NCI-H345 treated with DMSO at 0.1 percent for 48 hours (cell line): ENCODE results near the gene C4BPB.

Experiments
- DNase-seq: peaks from one replicate; lab custom pipeline; 2025; ENCODE audit not compliant: unreplicated experiment; lab: John Stamatoyannopoulos, UW

The C4BPB gene

GRCh38 chr1:207059881-207060280 is 28.8 kb upstream of the C4BPB start:
- no peak for DNase-seq

- DNase-seq: no peak
Measured at GRCh38 chr1:207060596-207060995, 28.1 kb upstream of the C4BPB start.

- DNase-seq: no peak
Measured at GRCh38 chr1:207062058-207062457, 26.6 kb upstream of the C4BPB start.

- no peak for DNase-seq
Measured at GRCh38 chr1:207063014-207063413, 25.6 kb upstream of the C4BPB start.

GRCh38 chr1:207064561-207064960 is 24.1 kb upstream of the C4BPB start:
- no peak for DNase-seq

GRCh38 chr1:207067185-207067584 is 21.5 kb upstream of the C4BPB start:
- DNase-seq: no peak

- no peak for DNase-seq
Measured at GRCh38 chr1:207067665-207068064, 21.0 kb upstream of the C4BPB start.

GRCh38 chr1:207069061-207069460 is 19.6 kb upstream of the C4BPB start:
- DNase-seq: no peak

- DNase-seq: no peak
Measured at GRCh38 chr1:207069858-207070506, 18.7 kb upstream of the C4BPB start.

GRCh38 chr1:207070811-207071210 is 17.8 kb upstream of the C4BPB start:
- no peak for DNase-seq

GRCh38 chr1:207071426-207071825 is 17.2 kb upstream of the C4BPB start:
- no peak for DNase-seq

- DNase-seq: no peak
Measured at GRCh38 chr1:207072233-207072632, 16.4 kb upstream of the C4BPB start.

GRCh38 chr1:207073906-207074820 is 14.5 kb upstream of the C4BPB start:
- no peak for DNase-seq

- no peak for DNase-seq
Measured at GRCh38 chr1:207076181-207076955, 12.3 kb upstream of the C4BPB start.

- no peak for DNase-seq
Measured at GRCh38 chr1:207077012-207077411, 11.6 kb upstream of the C4BPB start.

GRCh38 chr1:207077470-207078377 is 10.9 kb upstream of the C4BPB start:
- DNase-seq: peak; percentile 43

- DNase-seq: no peak
Measured at GRCh38 chr1:207078578-207079132, 10.0 kb upstream of the C4BPB start.

GRCh38 chr1:207079706-207080241 is 8.9 kb upstream of the C4BPB start:
- no peak for DNase-seq

- DNase-seq: no peak
Measured at GRCh38 chr1:207081088-207081487, 7.6 kb upstream of the C4BPB start.

GRCh38 chr1:207081806-207082205 is 6.9 kb upstream of the C4BPB start:
- DNase-seq: no peak
